ENCODE measurements around the gene UBE2V1.

Gene UBE2V1

GRCh38 chr20:50061151-50062005 lies 51.6 kb downstream of the UBE2V1 start:
- DNase-seq: no peak

DNA sequence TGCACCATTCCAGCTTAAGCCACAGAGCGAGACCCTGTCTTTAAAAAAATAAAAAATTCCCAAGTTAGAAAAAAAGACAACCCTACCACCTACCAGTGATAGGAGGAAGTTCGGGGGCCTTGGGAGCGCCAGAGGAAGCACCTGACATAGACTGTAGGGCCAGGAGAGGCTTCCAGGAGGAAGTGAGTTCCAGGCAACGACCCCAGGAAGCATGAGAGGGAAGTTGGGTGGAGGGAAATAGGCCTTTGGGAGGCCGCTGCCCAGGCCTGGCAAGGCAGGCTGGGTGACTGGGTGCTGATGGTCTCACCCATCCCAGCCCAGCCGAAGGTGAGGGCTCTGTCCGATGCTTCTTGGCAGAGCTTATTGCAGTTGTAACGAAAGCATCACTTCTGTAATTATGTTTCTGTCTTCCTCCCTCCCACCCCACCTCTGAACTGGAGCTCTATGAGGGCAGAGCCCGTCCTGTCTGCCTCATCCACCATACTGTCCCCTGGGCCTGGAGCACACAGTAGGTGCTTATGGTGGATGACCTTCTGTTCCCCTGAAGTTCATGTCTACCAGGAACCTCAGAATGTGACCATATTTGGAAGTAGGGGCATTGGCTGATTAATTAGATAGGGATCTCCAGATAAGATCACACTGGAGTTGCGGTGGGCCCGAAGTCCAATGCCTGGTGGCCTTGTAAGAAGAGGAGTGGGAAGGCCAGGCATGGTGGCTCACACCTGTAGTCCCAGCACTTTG lies 54.1 kb downstream of the UBE2V1 start:
- DNase-seq: no peak

- DNase-seq: no peak
Measured at GRCh38 chr20:50057714-50058053, 55.3 kb downstream of the UBE2V1 start.

GRCh38 chr20:50056951-50057713 lies 55.8 kb downstream of the UBE2V1 start:
- no peak for DNase-seq

- no peak for DNase-seq
Measured at GRCh38 chr20:50056408-50056926, 56.5 kb downstream of the UBE2V1 start.

GRCh38 chr20:50055524-50056083 lies 57.3 kb downstream of the UBE2V1 start:
- no peak for DNase-seq

DNA sequence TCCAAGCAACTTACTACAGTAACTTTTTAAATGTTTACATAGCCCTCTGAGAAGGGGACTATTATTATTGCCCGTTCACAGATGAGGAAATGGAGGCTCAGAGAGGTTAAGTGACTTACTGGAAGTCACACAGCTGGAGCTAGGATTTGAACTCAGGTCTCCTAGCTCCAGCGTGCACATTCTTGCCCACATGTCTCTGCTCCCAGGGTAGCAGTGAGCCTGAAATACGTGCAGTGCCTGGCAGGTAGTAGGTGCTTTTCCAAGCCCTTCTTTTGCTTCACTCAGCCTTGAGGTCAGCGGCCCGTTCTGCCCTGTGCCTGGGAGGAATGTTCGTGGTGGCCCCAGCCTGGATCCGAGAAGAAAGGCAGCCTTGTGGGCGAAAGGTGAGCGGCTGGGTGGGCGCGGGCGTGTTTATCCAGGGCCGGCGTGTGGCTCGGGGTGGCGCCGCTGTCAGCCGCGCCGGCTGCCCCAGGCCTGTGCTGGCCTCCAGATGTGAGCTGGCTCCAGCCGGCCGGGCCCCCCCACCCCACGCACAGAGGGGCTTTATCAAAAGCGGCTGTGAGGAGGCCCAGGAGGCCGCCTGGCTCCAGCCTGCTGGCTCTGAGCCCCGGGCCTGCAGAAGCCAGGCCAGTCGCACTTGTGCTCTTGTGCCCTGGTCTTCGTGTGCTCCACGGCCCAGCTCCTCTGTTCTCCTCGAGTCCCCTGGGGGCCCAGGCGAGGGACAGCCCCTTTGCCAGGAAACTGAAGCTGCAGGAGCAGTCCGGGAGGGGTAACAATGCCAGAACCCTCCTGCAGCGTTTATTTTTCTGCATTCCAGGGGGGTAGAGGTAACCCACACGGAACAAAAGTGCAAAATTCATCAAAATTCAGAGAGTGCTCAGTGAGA lies 58.1 kb downstream of the UBE2V1 start:
- no peak for DNase-seq

DNA sequence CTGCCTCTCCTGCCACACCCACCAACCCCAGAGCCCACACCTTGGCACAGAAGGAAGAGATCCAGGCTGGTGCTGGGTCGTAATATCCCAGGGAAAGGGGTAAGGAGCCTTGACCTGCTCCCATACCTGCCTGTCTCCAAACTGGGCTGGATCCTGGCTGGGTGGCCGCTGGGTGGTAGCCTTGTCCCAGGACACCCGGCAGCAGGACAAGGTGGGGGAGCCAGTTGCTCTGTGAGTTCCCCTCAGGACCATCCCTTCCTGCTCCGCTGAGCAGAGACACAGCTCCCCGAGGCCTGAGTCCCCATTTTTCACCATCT lies 58.8 kb downstream of the UBE2V1 start:
- no peak for DNase-seq

GRCh38 chr20:50053362-50054230 lies 59.4 kb downstream of the UBE2V1 start:
- no peak for DNase-seq

- DNase-seq: no peak
Measured at GRCh38 chr20:50052550-50053361, 60.2 kb downstream of the UBE2V1 start.

DNA sequence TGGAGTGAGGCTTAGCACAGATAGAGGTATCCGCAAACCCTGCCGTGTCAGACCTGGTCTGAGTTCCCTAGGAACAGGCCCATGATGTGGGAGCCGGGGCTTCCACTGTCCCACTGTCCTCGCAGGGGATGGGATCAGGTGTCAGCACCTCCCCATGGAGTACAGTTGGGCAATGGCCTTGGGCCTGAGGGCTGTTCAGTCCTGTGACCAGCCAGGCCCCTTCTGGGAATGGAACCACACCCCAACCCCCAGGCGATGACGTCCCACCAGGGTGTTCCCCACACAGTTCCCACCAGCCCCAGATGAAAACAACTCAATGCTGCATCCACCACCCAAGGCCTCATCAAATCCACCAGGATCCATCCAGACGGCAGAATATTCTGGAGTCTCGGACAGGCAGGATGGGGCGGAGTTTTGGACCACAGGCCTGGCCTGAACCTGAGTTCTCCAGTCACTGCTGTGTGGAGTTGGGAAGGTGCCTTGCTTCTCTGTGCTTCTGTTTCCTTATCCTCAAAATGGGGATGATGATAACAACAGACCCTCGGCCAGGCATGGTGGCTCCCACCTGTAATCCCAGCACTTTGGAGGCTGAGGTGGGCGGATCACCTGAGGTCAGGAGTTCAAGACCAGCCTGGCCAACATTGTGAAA lies 62.2 kb downstream of the UBE2V1 start:
- DNase-seq: no peak

DNA sequence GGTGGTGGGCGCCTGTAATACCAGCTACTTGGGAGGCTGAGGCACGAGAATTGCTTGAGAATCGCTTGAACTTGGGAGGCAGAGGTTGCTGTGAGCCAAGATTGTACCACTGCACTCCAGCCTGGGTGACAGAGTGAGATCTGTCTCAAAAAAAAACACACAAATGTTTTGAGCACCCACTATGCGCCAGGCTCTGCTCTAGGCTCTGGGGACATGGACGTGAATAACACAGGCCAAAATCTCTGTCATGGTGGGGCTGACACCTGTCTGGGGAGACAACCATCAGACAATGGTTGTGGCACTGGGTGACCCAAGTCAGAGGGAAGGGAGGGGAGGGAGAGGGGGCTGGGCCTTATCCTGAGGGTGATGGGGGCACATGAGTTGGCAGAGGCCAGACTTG lies 62.7 kb downstream of the UBE2V1 start:
- DNase-seq: no peak

DNA sequence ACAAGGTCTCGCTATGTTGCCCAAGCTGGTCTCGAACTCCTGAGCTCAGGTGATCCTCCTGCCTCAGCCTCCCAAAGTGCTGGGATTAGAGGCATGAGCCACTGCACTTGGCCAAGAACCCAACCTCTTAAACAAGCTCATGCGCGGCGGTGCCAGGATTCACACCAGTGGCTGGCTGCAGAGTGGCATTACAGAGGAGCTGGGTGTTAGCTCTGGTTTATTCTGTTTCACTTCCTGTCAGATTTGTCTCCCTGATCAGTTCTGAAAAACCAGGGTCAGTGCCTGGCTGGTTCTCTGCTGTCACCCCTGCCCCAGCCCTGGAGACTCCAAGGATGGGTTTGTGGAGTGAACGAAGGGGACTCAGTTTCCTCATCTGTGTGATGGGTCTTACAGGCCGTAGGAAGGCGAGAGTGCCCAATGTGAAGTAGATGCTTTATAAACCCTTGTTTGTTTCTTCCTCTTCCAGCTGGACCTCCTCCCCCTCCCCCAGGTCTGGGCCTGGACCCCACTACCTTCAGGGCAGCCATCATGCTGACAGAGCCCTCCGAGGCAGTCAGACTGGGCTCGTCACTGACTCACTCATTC lies 63.4 kb downstream of the UBE2V1 start:
- DNase-seq: no peak

- no peak for DNase-seq
Measured at GRCh38 chr20:50048420-50049166, 64.4 kb downstream of the UBE2V1 start.

DNA sequence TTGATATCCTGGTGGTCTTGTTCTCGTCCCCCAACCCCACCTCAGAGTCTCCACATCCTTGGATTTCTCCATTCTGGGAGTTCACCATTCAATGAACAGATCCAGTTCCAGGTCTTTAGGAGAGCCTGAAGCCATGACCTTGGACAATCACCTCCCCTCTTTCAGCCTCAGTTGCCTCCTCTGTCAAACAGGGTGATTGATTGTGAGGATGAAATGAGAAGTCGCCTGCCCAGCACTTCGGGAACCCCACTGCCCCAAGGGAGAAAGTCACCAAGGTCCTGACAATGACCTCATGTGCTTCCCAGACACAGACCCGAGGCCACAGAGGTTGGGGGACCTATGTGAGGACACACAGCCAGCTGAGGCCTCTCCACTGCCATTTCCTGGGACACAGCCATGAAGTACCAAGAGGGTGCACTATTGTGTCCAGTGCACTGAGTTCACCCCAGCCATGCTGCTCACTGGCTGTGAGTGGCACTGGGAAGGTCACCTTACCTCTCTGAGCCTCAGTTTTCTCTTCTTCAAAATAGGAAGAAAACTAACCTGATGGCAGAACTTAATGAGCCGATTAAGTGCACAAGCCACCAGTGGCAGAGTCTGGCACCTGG lies 68.5 kb downstream of the UBE2V1 start:
- no peak for DNase-seq

DNA sequence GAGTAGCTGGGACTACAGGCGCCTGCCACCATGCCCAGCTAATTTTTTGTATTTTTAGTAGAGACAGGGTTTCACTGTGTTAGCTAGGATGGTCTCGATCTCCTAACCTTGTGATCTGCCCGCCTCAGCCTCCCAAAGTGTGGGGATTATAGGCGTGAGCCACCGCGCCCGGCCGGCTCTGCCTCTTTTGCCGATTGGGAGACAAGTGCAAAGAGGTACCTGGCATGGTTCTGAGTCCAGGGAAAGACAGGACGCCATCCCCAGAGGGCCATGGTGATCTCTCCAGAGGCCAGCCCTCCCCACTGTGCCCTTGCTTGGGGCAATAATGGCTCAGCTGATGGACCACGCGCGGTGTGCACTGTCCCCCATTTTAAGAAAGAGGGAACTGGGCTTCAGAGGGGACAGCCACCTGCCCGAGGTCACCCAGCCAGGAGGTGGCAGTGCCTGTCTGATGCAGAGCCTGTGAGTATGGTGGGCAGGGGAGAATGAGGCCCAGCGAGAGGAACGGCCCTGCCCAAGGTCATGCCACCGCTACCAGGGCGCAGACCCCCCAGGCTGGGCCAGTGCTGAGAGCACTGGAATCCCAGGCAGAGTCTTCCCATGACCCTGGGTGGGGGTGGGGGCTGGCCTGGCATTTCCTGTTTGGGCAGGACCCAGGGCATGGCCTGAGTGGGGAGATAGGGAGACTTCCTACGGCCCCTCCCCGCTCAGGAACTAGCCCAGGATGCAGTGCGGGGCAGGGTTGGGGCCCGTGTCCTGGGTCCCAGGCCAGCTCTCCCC lies 69.2 kb downstream of the UBE2V1 start:
- DNase-seq: no peak

All from NCI-H1105 treated with DMSO at 0.1 percent for 48 hours (cell line).